Measurements from ENCODE around the gene ANKAR. TPM values are rescaled to one million over a fixed set of nuclear protein-coding genes. Genes with fewer than 3 reads are reported as not detected.
"Not testable (repeated sequence)": the region's sequence is repeated elsewhere in the genome, so short reads cannot be mapped to it uniquely, and the experiment has no call there.

ANKAR gene
- total RNA-seq, 2 experiments from 2014 or later: 7.9 to 8.0 TPM

- Mint-ChIP-seq H3K4me1 (ENCODE audit: low read depth) (no peaks in the 10 kb centered on the region), H3K36me3 (ENCODE audit: low read depth) (no peaks in the 10 kb centered on the region), H3K27ac (no peak overlapping the region), H3K4me3 (no peak overlapping the region), H3K9me3 (no peaks in the 10 kb centered on the region), H3K27me3 (no peaks in the 10 kb centered on the region)
- Histone ChIP-seq H3K27ac (ENCODE audit: low read depth in 1 of 2, low read length in 2 of 2) (no peak overlapping the region), H3K36me3 (ENCODE audit: insufficient read depth, low read length) (no peaks in the 10 kb centered on the region), H3K27me3 (ENCODE audit: control insufficient read depth in 1 of 2, insufficient read depth in 2 of 2, low read length in 2 of 2) (no peaks in the 10 kb centered on the region), H3K4me3 (ENCODE audit: low read length) (no peak overlapping the region), H3K4me1 (ENCODE audit: insufficient read depth, low read length) (no peaks in the 10 kb centered on the region), H3K9me3 (ENCODE audit: control insufficient read depth in 1 of 2, insufficient read depth in 1 of 2, low read length in 2 of 2) (no peaks in the 10 kb centered on the region)
- no peak for DNase-seq
- TF ChIP-seq, protein P1, sequence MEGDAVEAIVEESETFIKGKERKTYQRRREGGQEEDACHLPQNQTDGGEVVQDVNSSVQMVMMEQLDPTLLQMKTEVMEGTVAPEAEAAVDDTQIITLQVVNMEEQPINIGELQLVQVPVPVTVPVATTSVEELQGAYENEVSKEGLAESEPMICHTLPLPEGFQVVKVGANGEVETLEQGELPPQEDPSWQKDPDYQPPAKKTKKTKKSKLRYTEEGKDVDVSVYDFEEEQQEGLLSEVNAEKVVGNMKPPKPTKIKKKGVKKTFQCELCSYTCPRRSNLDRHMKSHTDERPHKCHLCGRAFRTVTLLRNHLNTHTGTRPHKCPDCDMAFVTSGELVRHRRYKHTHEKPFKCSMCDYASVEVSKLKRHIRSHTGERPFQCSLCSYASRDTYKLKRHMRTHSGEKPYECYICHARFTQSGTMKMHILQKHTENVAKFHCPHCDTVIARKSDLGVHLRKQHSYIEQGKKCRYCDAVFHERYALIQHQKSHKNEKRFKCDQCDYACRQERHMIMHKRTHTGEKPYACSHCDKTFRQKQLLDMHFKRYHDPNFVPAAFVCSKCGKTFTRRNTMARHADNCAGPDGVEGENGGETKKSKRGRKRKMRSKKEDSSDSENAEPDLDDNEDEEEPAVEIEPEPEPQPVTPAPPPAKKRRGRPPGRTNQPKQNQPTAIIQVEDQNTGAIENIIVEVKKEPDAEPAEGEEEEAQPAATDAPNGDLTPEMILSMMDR (IDR thresholded peaks at IDR 0.05): no peak
- intact Hi-C loops (cut with DNase I, micrococcal nuclease): no loop called here
- ATAC-seq (ENCODE audit: poor library complexity): no peak
- ChIA-PET CTCF (no interaction called here), POLR2A (interaction anchor here (0.7 kb wide), 1 partner anchor 11 kb away, joined by 3 read pairs; no protein-coding TSS in a partner anchor)
Measured at GRCh38 chr2:189646521-189646920, 27.9 kb upstream of the ANKAR start.

GRCh38 chr2:189648846-189649509 lies 25.5 kb upstream of the ANKAR start:
- Histone ChIP-seq H3K27me3 (ENCODE audit: control insufficient read depth in 1 of 2, insufficient read depth in 2 of 2, low read length in 2 of 2) (no peaks in the 10 kb centered on the region), H3K4me1 (ENCODE audit: insufficient read depth, low read length) (no peaks in the 10 kb centered on the region), H3K27ac (ENCODE audit: low read depth in 1 of 2, low read length in 2 of 2) (no peak overlapping the region), H3K36me3 (ENCODE audit: insufficient read depth, low read length) (no peaks in the 10 kb centered on the region), H3K9me3 (ENCODE audit: control insufficient read depth in 1 of 2, insufficient read depth in 1 of 2, low read length in 2 of 2) (peaks cover 0 to 9% of the 10 kb centered on the region in 2 experiments), H3K4me3 (ENCODE audit: low read length) (no peak overlapping the region)
- ChIA-PET CTCF (interaction anchor here (2.0 kb wide), 1 partner anchor 12 kb away, joined by 6 read pairs; the partner anchor contains the start of gene ASNSD1), POLR2A (no interaction called here)
- ATAC-seq (ENCODE audit: poor library complexity): no peak
- TF ChIP-seq, protein P1 (IDR thresholded peaks at IDR 0.05): no peak
- Mint-ChIP-seq H3K36me3 (ENCODE audit: low read depth) (no peaks in the 10 kb centered on the region), H3K27ac (no peak overlapping the region), H3K9me3 (peaks cover 3% of the 10 kb centered on the region), H3K27me3 (no peaks in the 10 kb centered on the region), H3K4me3 (no peak overlapping the region), H3K4me1 (ENCODE audit: low read depth) (no peaks in the 10 kb centered on the region)
- no peak for DNase-seq
- intact Hi-C loops (cut with DNase I, micrococcal nuclease): no loop called here

GRCh38 chr2:189651284-189651683 lies 23.2 kb upstream of the ANKAR start:
- Mint-ChIP-seq H3K36me3 (ENCODE audit: low read depth) (no peaks in the 10 kb centered on the region), H3K27me3 (no peaks in the 10 kb centered on the region), H3K4me1 (ENCODE audit: low read depth) (peaks cover 16% of the 10 kb centered on the region), H3K27ac (no peak overlapping the region), H3K9me3 (peaks cover 3% of the 10 kb centered on the region), H3K4me3 (no peak overlapping the region)
- TF ChIP-seq, protein P1 (IDR thresholded peaks at IDR 0.05): no peak
- no peak overlapping the region for H3K27ac ChIP-seq (ENCODE audit: low read depth in 1 of 2, low read length in 2 of 2)
- H3K36me3 ChIP-seq (ENCODE audit: insufficient read depth, low read length): no peaks in the 10 kb centered on the region
- intact Hi-C loops (cut with DNase I, micrococcal nuclease): no loop called here
- ATAC-seq (ENCODE audit: poor library complexity): no peak
- no peak overlapping the region for H3K4me3 ChIP-seq (ENCODE audit: low read length)
- no peak for DNase-seq
- H3K27me3 ChIP-seq (ENCODE audit: control insufficient read depth in 1 of 2, insufficient read depth in 2 of 2, low read length in 2 of 2): no peaks in the 10 kb centered on the region
- peaks cover 3% of the 10 kb centered on the region for H3K4me1 ChIP-seq (ENCODE audit: insufficient read depth, low read length)
- peaks cover 0 to 9% of the 10 kb centered on the region in 2 experiments for H3K9me3 ChIP-seq (ENCODE audit: control insufficient read depth in 1 of 2, insufficient read depth in 1 of 2, low read length in 2 of 2)
- CTCF ChIA-PET: no interaction called here
- POLR2A ChIA-PET: no interaction called here

DNA sequence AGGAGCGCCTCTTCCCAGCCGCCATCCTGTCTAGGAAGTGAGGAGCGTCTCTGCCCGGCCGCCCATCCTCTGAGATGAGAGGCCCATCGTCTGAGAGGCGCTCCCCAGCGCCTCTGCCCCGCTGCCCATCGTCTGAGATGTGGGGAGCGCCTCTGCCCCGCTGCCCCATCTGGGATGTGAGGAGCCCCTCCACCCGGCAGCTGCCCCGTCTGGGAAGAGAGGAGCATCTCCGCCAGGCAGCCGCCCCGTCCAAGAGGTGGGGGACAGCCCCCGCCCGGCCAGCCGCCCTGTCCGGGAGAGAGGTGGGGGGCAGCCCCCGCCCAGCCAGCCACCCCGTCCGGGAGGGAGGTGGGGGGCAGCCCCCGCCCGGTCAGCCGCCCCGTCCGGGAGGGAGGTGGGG lies 21.0 kb upstream of the ANKAR start:
- CTCF ChIA-PET; intact Hi-C loops (cut with DNase I, micrococcal nuclease); ATAC-seq (ENCODE audit: poor library complexity); H3K27me3 Mint-ChIP-seq; H3K36me3 ChIP-seq (ENCODE audit: insufficient read depth, low read length); H3K27me3 ChIP-seq (ENCODE audit: control insufficient read depth in 1 of 2, insufficient read depth in 2 of 2, low read length in 2 of 2); POLR2A ChIA-PET; H3K27ac ChIP-seq (ENCODE audit: low read depth in 1 of 2, low read length in 2 of 2); H3K27ac Mint-ChIP-seq; H3K9me3 Mint-ChIP-seq; H3K4me3 ChIP-seq (ENCODE audit: low read length); DNase-seq; H3K36me3 Mint-ChIP-seq (ENCODE audit: low read depth); H3K4me3 Mint-ChIP-seq; H3K9me3 ChIP-seq (ENCODE audit: control insufficient read depth in 1 of 2, insufficient read depth in 1 of 2, low read length in 2 of 2): not testable (repeated sequence)
- H3K4me1 Mint-ChIP-seq (ENCODE audit: low read depth): peaks cover 35% of the 10 kb centered on the region
- H3K4me1 ChIP-seq (ENCODE audit: insufficient read depth, low read length): peaks cover 16% of the 10 kb centered on the region
